ENCODE results near the gene IL17RA. TPM values are rescaled to one million over a fixed set of nuclear protein-coding genes. Genes with fewer than 3 reads are reported as not detected.

The IL17RA gene
- total RNA-seq, 1 donor from 2014 or later: 9.2 TPM

DNA sequence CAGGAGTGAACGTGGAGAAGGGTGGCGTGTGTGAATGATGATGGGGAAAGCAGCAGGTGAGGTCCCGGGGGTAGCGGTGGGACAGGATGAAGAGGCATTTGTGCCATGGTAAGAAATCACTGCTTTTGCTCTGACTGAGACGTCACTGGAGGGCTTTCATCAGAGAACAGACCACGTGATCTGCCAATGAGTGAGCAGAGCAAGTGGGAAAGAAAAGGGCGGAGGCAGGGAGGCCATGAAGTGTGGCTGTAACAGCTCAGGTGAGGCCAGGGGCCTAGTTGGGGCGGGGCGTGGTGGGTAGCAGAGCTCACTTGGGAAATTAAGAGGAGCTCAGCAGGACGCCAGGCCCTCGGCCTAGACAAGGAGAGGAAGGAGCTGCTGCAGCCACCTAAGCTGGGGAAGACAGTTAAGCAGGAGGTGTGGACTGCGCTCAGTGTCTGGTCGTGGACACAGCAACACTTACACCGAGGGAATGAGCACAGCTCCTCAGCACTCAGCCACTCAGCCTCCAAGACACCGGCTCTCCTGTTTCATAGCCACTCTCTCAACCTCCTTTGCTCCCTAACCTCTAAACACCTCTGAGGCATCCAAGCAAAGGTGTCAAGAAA, 50.5 kb downstream of the IL17RA start:
- H3K4me3 ChIP-seq (ENCODE audit: low read depth, low read length): no peak overlapping the region
- DNase-seq (ENCODE audit: low read depth): no peak
- TF ChIP-seq, protein P1, sequence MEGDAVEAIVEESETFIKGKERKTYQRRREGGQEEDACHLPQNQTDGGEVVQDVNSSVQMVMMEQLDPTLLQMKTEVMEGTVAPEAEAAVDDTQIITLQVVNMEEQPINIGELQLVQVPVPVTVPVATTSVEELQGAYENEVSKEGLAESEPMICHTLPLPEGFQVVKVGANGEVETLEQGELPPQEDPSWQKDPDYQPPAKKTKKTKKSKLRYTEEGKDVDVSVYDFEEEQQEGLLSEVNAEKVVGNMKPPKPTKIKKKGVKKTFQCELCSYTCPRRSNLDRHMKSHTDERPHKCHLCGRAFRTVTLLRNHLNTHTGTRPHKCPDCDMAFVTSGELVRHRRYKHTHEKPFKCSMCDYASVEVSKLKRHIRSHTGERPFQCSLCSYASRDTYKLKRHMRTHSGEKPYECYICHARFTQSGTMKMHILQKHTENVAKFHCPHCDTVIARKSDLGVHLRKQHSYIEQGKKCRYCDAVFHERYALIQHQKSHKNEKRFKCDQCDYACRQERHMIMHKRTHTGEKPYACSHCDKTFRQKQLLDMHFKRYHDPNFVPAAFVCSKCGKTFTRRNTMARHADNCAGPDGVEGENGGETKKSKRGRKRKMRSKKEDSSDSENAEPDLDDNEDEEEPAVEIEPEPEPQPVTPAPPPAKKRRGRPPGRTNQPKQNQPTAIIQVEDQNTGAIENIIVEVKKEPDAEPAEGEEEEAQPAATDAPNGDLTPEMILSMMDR (conservative IDR thresholded peaks at IDR 0.05; ENCODE audit: low read depth, low read length): no peak

DNA sequence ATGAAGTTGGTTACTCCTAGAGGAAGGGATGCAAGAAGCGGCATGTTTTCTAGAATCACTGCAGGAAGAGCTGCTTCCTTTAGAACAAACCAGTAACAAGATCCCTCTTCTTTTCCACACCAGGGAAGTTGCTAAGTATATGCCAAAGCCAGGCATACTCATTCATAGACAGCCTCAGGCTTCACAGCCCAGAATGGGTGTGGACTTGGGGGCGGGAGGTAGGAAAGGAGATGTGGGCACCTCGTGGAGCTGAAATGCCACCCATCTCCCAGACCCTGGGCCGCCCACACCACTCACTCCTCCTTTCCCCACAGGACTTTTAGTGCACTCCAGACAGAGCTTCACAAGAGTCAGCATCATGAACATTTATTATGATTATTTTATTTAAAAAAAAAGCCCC, 52.4 kb downstream of the IL17RA start:
- H3K4me3 ChIP-seq (ENCODE audit: low read depth, low read length): no peak overlapping the region
- no peak for DNase-seq (ENCODE audit: low read depth)
- TF ChIP-seq, protein P1 (conservative IDR thresholded peaks at IDR 0.05; ENCODE audit: low read depth, low read length): no peak

DNA sequence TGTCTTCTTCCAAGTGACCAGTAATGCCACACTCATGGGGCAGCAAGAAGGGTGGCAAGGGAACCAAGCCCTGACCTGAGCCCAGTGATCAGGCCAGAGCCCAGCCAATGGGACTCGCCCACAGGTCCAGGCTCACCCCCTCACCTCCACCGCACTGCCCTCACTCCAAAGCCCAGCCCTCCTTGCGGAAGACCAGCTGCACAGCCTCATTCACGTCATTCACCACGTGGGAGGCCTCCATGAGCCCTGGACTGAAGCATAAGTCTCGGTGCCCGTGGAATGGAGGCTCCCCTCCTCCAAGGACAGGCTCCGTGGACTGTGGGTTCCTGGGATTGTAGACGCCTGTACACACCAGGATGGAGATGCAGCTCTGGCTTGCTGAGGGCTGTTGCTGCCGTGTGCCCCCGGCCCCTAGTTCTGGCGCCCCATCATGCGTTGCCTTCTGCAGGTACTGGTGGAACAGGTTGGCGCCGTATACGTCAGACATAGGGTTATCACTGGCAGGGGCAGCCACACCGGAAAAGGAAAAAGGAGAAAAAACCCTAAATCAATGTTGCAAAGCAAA, 53.1 kb downstream of the IL17RA start:
- no peak overlapping the region for H3K4me3 ChIP-seq (ENCODE audit: low read depth, low read length)
- DNase-seq (ENCODE audit: low read depth): no peak
- TF ChIP-seq, protein P1 (conservative IDR thresholded peaks at IDR 0.05; ENCODE audit: low read depth, low read length): no peak

DNA sequence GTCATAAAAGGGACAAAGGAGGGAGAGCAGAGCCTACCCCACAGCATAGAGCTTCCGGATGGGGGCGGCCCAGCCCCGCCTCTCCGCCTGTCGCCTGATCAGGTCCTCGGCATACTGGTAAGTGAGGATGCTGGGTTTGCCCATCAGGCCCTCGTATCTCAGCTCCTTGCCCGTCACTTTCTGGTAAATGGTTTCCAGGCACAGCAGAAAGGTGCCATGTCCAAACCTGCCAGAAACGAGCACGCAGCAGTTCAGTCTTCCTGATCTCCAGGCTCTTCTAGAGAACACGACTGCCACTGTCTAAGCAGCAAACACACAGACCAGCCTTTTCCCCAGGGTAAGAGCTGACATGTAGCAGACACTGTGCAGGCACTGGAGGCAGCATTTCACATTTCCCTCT, 53.7 kb downstream of the IL17RA start:
- no peak for DNase-seq (ENCODE audit: low read depth)
- no peak overlapping the region for H3K4me3 ChIP-seq (ENCODE audit: low read depth, low read length)
- TF ChIP-seq, protein P1 (conservative IDR thresholded peaks at IDR 0.05; ENCODE audit: low read depth, low read length): no peak

DNA sequence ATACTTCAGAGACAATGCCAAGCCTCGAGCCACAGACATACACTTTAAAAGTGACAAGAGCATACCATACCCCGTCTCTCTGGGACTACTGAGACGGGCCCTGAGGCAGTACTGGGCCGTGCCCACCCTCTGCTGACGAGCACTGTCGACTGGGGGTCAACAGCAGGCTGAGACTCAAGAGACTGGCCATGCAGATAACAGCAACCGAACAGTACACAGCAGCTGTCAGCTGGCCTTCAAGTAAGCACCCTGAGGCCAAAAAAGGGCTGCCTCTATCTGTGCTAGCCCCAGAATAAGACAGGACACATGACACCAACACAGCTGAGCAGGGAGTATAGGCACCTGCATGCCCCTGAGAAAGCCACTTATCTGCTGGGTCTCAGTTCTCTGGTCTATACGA, 55.2 kb downstream of the IL17RA start:
- no peak for DNase-seq (ENCODE audit: low read depth)
- no peak overlapping the region for H3K4me3 ChIP-seq (ENCODE audit: low read depth, low read length)
- TF ChIP-seq, protein P1 (conservative IDR thresholded peaks at IDR 0.05; ENCODE audit: low read depth, low read length): no peak

DNA sequence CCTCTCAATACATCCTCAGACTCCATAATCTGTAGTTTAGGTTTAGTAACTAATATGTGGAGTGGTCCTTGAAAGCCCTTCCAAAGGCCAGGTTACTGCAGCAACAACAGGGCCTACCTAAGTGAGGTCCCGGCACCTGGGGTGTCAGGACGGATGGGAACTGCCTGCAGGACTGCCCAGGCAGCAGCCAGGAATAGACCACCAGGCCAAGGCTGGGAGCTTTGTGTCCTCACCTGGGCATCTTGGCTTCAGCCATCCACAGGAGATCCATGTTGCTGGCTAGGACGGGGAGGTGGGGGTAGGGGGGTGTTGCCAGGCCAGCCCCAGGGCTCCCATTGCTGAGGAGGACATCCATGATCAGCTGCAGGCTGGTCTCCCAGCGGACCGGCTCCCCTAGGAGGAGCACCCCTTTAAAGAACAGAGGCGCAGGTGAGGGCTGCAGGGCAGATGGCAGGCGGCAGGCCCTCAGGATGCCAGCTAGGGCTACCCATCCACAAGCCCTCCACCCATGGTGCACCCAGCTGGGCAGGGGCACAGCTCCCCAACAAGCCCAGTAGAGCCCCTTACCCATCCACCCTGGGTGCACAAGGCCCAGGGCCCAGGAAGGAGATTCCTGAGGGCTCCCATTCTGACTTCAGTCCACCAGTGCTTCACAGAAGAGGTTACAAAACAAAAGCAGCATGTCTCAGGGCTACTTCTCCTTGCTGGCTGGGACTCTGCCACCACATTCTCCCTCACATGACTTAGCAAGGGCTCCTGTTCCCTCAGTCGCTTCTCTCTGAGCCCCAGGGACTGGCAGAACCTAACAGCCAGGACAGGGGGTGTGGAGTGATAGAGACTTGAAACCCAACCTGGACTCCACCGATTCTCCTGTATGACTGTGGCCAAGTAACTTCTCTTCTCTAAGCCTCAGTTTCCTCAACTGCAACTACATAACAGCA, 56.3 kb downstream of the IL17RA start:
- no peak overlapping the region for H3K4me3 ChIP-seq (ENCODE audit: low read depth, low read length)
- no peak for DNase-seq (ENCODE audit: low read depth)
- TF ChIP-seq, protein P1 (conservative IDR thresholded peaks at IDR 0.05; ENCODE audit: low read depth, low read length): no peak
